Ascending aorta (tissue), 2 donors: ENCODE results near the gene KAZALD1. TPM values are rescaled to one million over a fixed set of nuclear protein-coding genes. Genes with fewer than 3 reads are reported as not detected.

Experiments
- DNase-seq, 2 donors: peaks; one replicate each; pipeline ENCODE4 v3.0.0-alpha.2; 2019; ENCODE audit warnings: low spot score in 2 of 2
- H3K27ac ChIP-seq, 2 donors: fragments of 200-600 bp; sonication (generic); one replicate each; pipeline ENCODE4 v1.5.1; 2016 to 2017; ENCODE audit warnings: mild to moderate bottlenecking in 1 of 2
- H3K27me3 ChIP-seq: fragments of 200-600 bp; sonication (generic); one replicate; pipeline ENCODE4 v1.5.1; 2017
- H3K36me3 ChIP-seq, 2 donors: fragments of 200-600 bp; sonication (generic); one replicate each; pipeline ENCODE4 v1.5.1; 2016
- H3K4me1 ChIP-seq, 2 donors: fragments of 200-600 bp; sonication (generic); one replicate each; pipeline ENCODE4 v1.5.1; 2016 to 2017; ENCODE audit warnings: mild to moderate bottlenecking in 1 of 2
- H3K4me3 ChIP-seq, 2 donors: fragments of 200-600 bp; sonication (generic); one replicate each; pipeline ENCODE4 v1.5.1; 2016 to 2017; ENCODE audit warnings: mild to moderate bottlenecking in 1 of 2
- H3K9me3 ChIP-seq, 2 donors: fragments of 200-600 bp; sonication (generic); one replicate each; pipeline ENCODE4 v1.5.1; 2016
- intact Hi-C: fragments of 100-400 bp; cut with DNase I; formaldehyde crosslinking; loops from one replicate; pipeline ENCODE4 v1.15.1; 2023
- total RNA-seq: library from RNA; depleted of rRNA; stranded (reverse); fragments of >200 nt; gene quantifications from one replicate; pipeline ENCODE4 v1.1.0, GENCODE V29; 2016
- TF ChIP-seq, protein P1 (sequence below), 3 experiments: fragments of 200-600 bp in 2 of 3; fragments of 450-650 bp in 1 of 3; sonication (generic) in 2 of 3; IDR thresholded peaks; one replicate each; pipeline ENCODE4 v1.5.1; 2016 to 2019; ENCODE audit warnings: antibody characterized with exemption in 3 of 3, mild to moderate bottlenecking in 1 of 3, moderate library complexity in 1 of 3

Gene KAZALD1
- total RNA-seq, 1 donor from 2014 or later, result 5.7 TPM

DNA sequence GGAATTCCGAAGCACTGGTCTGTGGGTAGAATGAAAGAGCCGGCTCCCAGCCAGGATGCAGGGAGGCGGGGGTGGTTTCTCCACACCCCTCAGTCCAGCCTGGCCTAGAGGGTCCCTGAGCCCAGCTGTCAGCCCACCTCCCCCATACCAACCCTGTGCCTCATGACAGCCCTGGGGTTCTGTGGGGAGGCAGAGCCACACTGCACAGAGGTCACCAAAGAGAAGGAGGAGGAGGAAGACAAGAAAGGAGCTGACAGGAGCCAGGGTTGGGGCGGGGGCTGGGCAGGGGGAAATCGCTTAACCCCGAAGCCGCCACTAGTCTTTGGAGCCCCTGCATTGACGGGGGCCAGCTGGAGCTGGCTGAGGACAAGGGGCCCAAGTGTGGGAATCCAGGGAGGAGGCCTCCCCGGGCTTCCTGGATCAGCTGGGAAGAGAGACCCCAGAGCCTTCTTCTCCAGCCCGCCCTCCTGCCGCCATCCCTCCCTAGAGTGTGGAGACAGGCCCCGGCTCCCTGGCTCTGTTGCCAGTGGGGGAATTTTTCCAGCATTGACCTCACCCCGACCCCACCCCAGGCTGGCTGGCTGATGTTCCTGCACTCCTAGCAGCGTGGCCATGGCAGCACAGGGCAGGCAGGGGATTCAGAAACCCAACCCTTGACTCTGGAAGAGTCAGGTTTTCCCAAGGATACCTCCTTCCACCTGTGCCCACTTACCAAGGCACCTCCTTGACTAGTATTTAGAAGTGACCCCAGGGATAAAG is 32.5 kb downstream of the KAZALD1 start:
- H3K36me3 ChIP-seq, result no peaks in the 10 kb centered on the region
- peaks cover 3% of the 10 kb centered on the region for H3K27me3 ChIP-seq
- no peak overlapping the region for H3K4me3 ChIP-seq
- no peaks in the 10 kb centered on the region for H3K9me3 ChIP-seq
- H3K4me1 ChIP-seq, result no peaks in the 10 kb centered on the region
- intact Hi-C loops, result no loop called here
- DNase-seq, result no peak
- TF ChIP-seq, protein P1, sequence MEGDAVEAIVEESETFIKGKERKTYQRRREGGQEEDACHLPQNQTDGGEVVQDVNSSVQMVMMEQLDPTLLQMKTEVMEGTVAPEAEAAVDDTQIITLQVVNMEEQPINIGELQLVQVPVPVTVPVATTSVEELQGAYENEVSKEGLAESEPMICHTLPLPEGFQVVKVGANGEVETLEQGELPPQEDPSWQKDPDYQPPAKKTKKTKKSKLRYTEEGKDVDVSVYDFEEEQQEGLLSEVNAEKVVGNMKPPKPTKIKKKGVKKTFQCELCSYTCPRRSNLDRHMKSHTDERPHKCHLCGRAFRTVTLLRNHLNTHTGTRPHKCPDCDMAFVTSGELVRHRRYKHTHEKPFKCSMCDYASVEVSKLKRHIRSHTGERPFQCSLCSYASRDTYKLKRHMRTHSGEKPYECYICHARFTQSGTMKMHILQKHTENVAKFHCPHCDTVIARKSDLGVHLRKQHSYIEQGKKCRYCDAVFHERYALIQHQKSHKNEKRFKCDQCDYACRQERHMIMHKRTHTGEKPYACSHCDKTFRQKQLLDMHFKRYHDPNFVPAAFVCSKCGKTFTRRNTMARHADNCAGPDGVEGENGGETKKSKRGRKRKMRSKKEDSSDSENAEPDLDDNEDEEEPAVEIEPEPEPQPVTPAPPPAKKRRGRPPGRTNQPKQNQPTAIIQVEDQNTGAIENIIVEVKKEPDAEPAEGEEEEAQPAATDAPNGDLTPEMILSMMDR (IDR thresholded peaks at IDR 0.05), result no peak
- no peak overlapping the region for H3K27ac ChIP-seq

DNA sequence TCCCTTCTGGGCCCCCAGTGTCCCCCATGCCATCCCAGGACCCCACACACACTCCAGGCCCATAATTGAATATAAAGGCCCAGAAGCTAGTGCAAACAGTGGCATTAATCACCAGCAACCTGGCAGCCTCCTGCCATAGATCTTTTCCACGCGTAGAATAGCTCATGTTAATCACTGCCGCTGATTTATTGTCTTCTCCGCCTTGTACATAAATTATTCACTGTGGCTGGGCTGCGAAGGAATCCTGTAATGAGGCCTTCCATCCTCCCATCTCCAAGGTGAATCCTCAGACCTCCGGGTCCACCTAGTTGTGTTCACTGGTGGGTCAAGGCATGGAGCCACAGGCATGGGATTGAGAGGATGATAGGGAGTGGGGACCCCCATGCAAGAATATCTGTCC is 33.2 kb downstream of the KAZALD1 start:
- TF ChIP-seq, protein P1 (IDR thresholded peaks at IDR 0.05), result no peak
- intact Hi-C loops, result loop anchor here (1.0 kb wide), 1 partner anchor 47 kb away; no protein-coding TSS in a partner anchor

DNA sequence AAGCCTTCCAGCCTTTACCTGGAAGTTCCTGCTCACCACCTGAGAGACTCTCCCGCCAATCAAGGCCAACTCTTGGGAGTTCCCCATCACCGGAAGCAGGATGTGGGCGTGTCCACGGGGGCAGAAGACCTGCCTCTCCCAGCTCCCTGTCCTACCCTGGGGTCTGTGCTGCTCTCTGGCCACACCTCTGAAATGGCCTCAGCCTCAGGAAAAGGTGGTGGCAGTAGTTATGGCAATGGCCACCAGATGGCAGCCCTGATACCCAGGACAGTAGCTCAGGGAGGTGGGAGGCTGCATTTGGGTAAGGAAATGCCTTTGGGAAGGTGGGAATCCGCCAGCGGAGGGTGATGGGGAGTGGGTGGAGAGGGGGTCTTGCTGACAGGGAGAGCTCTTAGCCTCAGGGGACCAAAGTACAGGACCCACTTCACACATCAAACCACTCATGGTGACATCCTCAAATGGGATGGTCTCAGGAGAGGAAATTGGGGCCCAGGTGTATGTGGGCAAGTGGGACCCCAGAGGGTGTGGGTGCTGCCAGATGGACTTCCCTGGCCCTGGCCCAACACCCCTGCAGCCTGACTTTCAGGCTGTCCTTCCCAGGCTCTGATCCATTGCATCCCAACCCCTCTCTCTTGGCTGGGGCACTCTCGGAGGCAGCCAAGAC is 33.9 kb downstream of the KAZALD1 start:
- H3K4me1 ChIP-seq, result no peaks in the 10 kb centered on the region
- DNase-seq, result peak in 1 of 2 donors; percentile 76
- TF ChIP-seq, protein P1 (IDR thresholded peaks at IDR 0.05), result peak; percentile 47 to 79 (median 52)
- intact Hi-C loops, result loop anchor here (1.0 kb wide), 1 partner anchor 47 kb away; no protein-coding TSS in a partner anchor
- H3K27me3 ChIP-seq, result peaks cover 3% of the 10 kb centered on the region
- H3K36me3 ChIP-seq, result no peaks in the 10 kb centered on the region
- no peak overlapping the region for H3K27ac ChIP-seq
- H3K9me3 ChIP-seq, result no peaks in the 10 kb centered on the region
- H3K4me3 ChIP-seq, result no peak overlapping the region

More for the DNA sequence above, 33.2 kb downstream of the KAZALD1 start:
- H3K4me3 ChIP-seq, result no peak overlapping the region
- H3K36me3 ChIP-seq, result no peaks in the 10 kb centered on the region
- H3K27ac ChIP-seq, result no peak overlapping the region
- H3K9me3 ChIP-seq, result no peaks in the 10 kb centered on the region
- DNase-seq, result no peak
- peaks cover 3% of the 10 kb centered on the region for H3K27me3 ChIP-seq
- no peaks in the 10 kb centered on the region for H3K4me1 ChIP-seq

DNA sequence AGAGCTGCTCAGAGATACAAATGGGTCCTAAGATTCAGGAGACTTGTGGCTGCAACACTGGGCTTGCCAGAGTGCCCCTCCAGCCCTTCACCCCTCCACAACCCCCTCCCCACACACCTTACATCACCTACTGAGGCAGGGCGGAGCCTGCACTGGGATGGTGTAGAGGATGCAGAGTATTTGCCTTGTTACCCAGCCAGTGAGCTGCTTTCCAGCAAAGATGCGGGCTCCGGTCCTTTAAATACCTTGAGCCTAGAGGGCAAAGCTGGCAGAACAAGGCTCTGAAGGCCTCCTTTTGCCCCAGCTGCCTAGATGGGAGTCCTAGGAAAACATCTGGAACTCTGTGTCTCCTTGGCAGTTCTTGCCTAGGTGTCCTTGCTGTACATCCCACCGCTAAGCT is 34.6 kb downstream of the KAZALD1 start:
- peaks cover 3% of the 10 kb centered on the region for H3K27me3 ChIP-seq
- no peaks in the 10 kb centered on the region for H3K9me3 ChIP-seq
- no peak overlapping the region for H3K4me3 ChIP-seq
- no peak for DNase-seq
- H3K4me1 ChIP-seq, result no peaks in the 10 kb centered on the region
- no peaks in the 10 kb centered on the region for H3K36me3 ChIP-seq
- intact Hi-C loops, result no loop called here
- no peak overlapping the region for H3K27ac ChIP-seq
- TF ChIP-seq, protein P1 (IDR thresholded peaks at IDR 0.05), result no peak

DNA sequence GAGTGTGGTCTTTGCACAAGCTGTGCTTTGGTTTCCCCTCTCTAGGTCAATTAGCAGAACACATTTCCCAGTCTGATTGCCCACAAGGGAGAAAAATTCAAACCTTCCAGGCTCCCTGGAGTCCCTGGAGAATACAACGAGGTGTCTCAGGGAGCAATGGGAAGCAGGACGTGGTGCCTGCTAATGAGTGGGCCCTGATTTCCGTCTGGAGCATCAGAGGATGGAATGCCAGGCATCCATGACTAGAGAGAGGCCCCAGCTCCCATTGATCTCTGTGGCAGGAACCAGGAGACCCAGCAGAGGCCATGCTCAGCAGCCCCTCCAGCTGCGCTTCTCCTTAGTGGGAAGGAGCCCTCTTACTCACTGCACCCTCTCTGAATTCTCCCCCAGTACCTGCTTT is 36.1 kb downstream of the KAZALD1 start:
- Histone ChIP-seq H3K27me3 (peaks cover 3% of the 10 kb centered on the region), H3K36me3 (no peaks in the 10 kb centered on the region), H3K4me1 (no peaks in the 10 kb centered on the region), H3K4me3 (no peak overlapping the region), H3K27ac (no peak overlapping the region), H3K9me3 (no peaks in the 10 kb centered on the region)
- no peak for DNase-seq
- TF ChIP-seq, protein P1 (IDR thresholded peaks at IDR 0.05), result no peak
- intact Hi-C loops, result no loop called here
